GM04503 (cell line): ENCODE measurements around the gene TMOD3.
"Not testable (repeated sequence)": the region's sequence is repeated elsewhere in the genome, so short reads cannot be mapped to it uniquely, and the experiment has no call there.

Experiments
- DNase-seq: peaks from one replicate; pipeline ENCODE4 v3.0.0-alpha.2; 2012; ENCODE audit warnings: low read depth

The TMOD3 gene

DNA sequence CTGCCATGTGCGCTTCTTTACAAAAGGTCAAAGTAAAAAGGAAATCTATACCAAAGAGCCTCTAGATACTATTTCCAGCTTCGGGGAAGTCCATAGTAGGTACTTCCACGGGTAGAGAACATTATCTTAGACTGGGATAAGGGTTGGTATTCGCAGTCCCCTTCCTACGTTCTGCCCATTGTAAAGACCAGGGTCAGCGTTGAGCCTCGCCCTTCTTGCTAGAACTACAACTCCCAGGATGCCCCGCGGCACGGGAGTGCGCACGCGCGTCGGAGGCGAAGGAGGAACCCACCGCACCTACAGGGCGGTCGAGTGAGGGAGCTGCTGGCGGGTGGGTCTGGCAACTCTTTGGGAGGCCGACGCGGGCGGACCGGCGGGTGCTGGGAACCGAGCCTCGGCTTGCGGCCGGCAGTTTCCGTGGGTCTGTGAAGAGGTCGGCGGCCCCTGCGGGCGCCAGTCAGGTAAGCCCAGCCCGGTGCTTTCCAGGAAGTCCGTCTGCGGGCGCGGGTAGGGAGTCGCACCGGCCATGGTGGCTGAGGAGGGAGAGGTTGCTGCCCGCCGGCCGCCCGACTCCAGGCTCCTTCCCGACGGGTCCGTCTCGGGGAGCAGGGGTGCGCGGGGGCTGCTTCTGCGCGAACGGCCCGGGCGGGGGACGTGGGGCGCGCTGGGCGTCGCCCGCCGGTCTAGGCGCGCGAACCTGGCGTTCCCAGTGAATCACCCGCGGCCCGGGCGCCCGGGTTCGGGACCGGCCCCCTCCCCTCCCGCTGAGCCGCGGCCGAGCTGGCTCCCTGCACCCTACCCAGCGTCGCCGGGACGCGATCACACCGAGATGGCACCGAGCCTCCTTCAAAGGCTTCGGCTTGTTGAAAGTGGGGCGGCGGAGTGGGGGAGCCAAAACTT is at the start of gene TMOD3:
Gene TMOD3 (plus strand): TSS at position 278 of the 900 bp plus-strand sequence. CDS start 33,232 bp downstream, outside the sequence.
- no peak for DNase-seq

DNA sequence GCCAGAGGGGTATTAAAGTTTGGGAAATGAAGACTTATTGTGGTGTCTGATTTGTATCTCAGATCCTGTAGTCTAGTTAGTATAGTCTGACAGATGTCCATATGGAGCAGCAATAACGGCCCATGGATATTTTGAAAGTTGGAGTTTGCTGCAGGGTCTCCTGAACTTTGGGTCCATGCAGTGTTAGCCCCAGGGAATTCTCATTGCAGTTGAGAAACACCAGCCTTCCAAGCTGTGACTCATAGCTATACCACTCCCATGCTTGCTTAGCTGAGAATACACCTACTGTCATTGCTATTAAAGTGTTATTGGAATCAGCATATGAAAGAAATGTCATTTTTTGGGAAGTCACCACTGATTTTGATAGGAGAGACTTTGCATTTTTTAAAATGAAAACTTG is 48.8 kb upstream of the TMOD3 start:
- DNase-seq = no peak

GRCh38 chr15:51781506-51781905 is 47.9 kb upstream of the TMOD3 start:
- DNase-seq = no peak

DNA sequence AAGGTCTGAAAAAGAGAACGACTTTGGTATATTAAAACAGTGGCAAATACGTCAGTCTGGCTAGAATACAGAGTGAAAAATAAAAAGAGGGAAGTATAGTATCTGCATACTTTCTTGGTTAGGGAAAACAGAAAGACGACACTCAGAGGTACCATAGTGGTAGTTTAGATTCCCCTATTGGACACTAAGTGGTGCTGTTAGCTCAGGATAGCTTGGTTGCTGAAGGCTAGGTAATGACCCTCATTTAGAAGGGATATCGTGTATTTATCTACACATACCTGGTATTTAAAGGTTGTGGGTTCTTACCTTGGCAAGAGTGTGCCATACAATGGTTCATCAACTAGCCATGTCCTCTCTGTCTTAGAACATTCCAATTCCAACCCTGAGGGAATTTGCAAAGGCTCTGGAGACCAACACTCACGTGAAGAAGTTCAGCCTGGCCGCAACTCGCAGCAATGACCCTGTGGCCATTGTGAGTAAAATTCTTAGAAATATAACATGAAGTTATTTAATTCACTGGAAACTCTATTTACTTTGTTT is 47.0 kb upstream of the TMOD3 start:
- no peak for DNase-seq

DNA sequence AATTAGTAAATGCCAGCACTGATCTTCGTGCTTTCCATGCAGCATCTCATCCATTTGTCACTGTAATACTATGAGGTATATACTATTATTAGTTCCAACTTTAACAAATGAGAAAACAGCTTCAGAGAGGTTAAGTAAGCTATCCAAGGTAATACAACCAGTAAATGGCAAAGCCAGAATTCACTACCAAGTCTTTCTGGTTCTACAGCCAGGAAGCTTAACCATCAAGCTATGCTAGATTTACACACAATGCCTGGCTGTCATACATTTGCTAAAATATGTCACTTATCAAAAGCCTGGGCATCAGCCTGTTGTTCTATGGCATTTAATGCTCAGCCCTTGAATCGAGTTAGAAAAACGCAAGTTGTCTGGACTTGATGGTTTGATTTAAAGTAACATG is 45.5 kb upstream of the TMOD3 start:
- DNase-seq = no peak

DNA sequence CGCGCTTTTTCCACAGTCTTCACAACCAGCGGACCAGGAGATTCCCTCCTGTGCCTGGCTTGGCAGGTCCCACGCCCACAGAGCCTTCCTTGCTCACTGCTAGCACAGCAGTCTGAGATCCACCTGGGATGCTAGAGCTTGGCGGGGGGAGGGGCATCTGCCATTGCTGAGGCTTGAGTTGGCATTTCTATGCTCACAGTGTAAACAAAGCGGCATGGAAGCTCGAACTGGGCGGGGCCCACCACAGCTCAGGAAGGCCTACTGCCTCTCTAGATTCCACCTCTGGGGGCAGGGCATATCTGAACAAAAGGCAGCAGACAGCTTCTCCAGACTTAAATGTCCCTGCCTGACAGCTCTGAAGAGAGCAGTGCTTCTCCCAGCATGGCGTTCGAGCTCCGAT is 42.3 kb upstream of the TMOD3 start:
- DNase-seq = not testable (repeated sequence)

DNA sequence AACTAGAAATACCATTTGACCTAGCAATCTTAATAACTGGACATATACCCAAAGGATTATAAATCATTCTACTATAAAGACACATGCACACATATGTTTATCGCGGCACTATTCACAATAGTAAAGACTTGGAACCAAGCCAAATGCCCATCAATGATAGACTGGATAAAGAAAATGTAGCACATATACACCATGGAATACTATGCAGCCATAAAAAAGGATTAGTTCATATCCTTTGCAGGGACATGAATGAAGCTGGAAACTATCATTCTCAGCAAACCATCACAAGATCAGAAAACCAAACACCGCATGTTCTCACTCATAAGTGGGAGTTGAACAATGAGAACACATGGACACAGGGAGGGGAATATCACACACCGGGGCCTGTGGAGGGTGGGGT is 37.0 kb upstream of the TMOD3 start:
- DNase-seq = not testable (repeated sequence)

- no peak for DNase-seq
These were observed 35.7 kb upstream of the TMOD3 start for GRCh38 chr15:51793521-51794305.

GRCh38 chr15:51796847-51797401 is 32.5 kb upstream of the TMOD3 start:
- DNase-seq = no peak

DNA sequence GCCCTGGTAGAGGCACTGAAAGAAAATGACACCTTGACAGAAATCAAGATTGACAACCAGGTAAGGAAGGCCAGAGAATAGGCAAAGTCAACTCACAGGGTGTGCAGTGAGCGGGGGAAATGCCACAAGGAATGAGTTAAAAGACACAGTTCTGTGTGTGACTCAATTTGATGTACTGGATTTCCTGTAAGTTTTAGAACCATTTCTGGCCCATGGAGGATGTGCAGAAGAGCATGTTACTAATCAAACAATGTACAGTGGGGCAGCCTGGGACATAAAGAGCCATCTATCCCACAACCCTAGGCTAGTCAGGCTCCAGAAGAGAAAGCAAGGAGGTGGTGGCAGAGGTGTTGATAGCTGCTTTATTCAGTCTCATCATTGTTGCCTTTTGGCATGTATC is 31.2 kb upstream of the TMOD3 start:
- no peak for DNase-seq

GRCh38 chr15:51799282-51800252 is 29.9 kb upstream of the TMOD3 start:
- DNase-seq = no peak

DNA sequence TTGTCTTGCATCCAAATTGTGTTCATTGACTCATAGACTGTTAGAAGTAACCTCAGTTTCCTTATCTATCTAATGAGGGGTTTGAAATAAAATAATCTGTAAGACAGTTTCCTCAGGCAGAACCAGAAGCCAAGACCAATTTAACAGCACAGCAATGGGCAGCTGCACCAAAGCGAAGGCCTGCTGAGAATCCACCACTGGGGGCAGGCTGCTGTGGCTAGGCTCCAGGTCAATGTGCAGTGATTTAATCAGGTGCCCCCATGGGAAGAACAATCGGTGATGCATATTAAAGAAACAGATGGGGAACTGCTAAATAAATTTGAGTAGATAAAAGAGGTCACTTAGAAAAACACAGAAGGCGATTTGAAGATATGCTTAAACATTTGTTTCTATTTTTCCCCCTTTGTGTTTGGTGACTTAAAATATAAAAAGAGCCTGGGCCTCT is 28.0 kb upstream of the TMOD3 start:
- DNase-seq = no peak

DNA sequence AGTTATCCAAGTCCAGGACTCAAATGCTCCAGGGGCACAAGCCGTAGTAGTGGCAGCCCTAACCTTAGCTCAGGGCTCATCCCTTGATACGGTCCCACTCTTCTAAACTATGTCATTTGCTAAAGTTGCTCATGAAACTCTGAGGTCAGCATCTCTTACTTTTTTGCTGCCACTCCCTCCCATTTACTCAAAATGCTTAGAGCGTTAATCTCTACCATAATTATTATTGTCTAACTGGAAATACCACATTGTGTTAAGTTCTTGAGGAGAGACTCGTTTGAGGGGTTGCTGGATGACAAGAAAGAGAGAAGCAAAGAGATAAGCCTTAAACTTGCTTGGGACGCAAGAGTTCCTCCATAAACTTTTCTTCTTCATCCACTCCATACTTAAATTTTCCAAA is 26.9 kb upstream of the TMOD3 start:
- no peak for DNase-seq

DNA sequence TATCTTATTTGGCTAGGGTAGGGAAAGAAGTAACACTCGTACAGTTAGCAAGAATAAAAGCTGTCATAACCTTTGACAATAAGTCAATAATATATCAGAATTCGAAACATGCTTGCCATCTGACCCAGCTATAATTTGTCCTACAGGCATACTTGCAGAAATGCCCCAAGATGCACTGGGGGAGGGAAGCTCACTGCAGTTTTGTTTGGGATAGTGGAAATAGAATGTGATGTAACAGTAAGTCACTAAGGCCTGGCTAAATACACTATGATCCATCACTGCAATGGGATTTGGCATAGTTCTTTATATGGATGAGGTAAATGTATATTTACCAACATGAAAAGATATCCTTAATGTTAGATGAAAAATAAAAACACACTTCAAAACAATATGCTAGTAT is 25.5 kb upstream of the TMOD3 start:
- no peak for DNase-seq

DNA sequence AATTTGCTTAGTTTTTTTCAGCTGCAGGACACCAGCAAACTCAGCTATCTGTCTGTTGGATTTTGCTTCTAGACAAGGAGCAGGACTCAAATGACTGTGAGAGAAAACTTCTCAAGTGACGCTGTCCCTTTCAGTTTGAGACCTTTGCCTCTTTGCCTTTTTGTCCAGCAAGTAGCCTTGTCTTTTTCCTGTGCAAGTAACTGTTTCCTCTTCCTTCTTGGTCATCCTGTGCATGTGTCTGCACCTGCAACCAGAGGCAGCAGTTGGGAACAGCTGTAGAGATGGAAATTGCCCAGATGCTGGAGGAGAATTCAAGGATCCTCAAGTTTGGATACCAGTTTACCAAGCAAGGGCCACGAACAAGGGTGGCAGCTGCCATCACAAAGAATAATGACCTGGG is 23.3 kb upstream of the TMOD3 start:
- no peak for DNase-seq

DNA sequence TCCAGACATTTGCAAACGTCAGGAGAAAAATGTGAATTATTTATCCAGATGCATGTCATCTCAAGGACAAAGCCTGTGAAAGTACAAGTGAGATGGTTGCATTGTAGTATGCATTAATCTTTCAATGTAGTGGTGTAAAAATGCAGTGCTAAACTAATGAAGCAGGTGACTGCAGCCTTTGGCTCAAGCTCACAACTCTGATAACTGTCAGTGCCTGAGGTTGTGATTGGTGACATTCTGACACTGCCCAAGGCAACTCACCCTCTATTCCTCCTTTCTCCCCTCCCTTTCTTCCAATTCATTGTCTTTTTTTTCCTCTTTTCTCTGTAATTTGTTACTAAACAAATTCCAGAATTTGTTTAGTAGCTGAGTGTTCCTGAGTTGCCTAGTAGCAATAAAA is 20.0 kb upstream of the TMOD3 start:
- DNase-seq = no peak

GRCh38 chr15:51812598-51812997 is 16.9 kb upstream of the TMOD3 start:
- DNase-seq = no peak

- DNase-seq = no peak
These were observed 14.8 kb upstream of the TMOD3 start for GRCh38 chr15:51814606-51815005.

- no peak for DNase-seq
These were observed 12.8 kb upstream of the TMOD3 start for GRCh38 chr15:51816611-51817010.

GRCh38 chr15:51818150-51818549 is 11.3 kb upstream of the TMOD3 start:
- DNase-seq = no peak

GRCh38 chr15:51825698-51826097 is 3.8 kb upstream of the TMOD3 start:
- DNase-seq = no peak
